Measurements from ENCODE around the gene CMYA5. TPM values are rescaled to one million over a fixed set of nuclear protein-coding genes. Genes with fewer than 3 reads are reported as not detected.

Gene CMYA5
- total and polyA plus RNA-seq, 9 of the 15 experiments (the other 6 are each of a cell fraction or from before 2014, with no cell fraction given) = 0.18 to 1.1 (median 0.32) TPM

GRCh38 chr5:79800979-79801827 is 111.6 kb downstream of the CMYA5 start (continued):
- TF ChIP-seq KAT7 (CRISPR knock-in tag; IDR thresholded peaks at IDR 0.05; ENCODE audit: borderline replicate concordance) = no peak
- TF ChIP-seq, protein P1, sequence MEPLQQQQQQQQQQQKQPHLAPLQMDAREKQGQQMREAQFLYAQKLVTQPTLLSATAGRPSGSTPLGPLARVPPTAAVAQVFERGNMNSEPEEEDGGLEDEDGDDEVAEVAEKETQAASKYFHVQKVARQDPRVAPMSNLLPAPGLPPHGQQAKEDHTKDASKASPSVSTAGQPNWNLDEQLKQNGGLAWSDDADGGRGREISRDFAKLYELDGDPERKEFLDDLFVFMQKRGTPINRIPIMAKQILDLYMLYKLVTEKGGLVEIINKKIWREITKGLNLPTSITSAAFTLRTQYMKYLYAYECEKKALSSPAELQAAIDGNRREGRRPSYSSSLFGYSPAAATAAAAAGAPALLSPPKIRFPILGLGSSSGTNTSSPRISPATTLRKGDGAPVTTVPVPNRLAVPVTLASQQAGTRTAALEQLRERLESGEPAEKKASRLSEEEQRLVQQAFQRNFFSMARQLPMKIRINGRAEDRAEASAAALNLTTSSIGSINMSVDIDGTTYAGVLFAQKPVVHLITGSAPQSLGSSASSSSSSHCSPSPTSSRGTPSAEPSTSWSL (CRISPR knock-in tag; IDR thresholded peaks at IDR 0.05; ENCODE audit: borderline replicate concordance) = no peak
- 0 out of 2 replicates have a peak, but pooled peaks have one; percentile 46 for TF ChIP-seq ZKSCAN8 (CRISPR knock-in tag; IDR thresholded peaks at IDR 0.05)
- TF ChIP-seq ATF6 (CRISPR knock-in tag; IDR thresholded peaks at IDR 0.05) = no peak
- no peak for TF ChIP-seq IRF9 (tag; IDR thresholded peaks at IDR 0.05)
- TF ChIP-seq ETS1 (conservative IDR thresholded peaks at IDR 0.05; ENCODE audit: control insufficient read depth, low read depth, low read length) = no peak
- no peak for TF ChIP-seq NFE2 (IDR thresholded peaks at IDR 0.05; ENCODE audit: low read depth)
- no peak for TF ChIP-seq POLR2AphosphoS5 (IDR thresholded peaks at IDR 0.05; ENCODE audit: control insufficient read depth, insufficient read depth, low read depth, low read length)
- TF ChIP-seq RUNX1 (IDR thresholded peaks at IDR 0.05; ENCODE audit: low read depth) = no peak
- no peak for TF ChIP-seq ZNF589 (CRISPR knock-in tag; IDR thresholded peaks at IDR 0.05; ENCODE audit: low read depth)
- TF ChIP-seq GMEB1 (CRISPR knock-in tag; IDR thresholded peaks at IDR 0.05) = no peak
- TF ChIP-seq, protein P2, sequence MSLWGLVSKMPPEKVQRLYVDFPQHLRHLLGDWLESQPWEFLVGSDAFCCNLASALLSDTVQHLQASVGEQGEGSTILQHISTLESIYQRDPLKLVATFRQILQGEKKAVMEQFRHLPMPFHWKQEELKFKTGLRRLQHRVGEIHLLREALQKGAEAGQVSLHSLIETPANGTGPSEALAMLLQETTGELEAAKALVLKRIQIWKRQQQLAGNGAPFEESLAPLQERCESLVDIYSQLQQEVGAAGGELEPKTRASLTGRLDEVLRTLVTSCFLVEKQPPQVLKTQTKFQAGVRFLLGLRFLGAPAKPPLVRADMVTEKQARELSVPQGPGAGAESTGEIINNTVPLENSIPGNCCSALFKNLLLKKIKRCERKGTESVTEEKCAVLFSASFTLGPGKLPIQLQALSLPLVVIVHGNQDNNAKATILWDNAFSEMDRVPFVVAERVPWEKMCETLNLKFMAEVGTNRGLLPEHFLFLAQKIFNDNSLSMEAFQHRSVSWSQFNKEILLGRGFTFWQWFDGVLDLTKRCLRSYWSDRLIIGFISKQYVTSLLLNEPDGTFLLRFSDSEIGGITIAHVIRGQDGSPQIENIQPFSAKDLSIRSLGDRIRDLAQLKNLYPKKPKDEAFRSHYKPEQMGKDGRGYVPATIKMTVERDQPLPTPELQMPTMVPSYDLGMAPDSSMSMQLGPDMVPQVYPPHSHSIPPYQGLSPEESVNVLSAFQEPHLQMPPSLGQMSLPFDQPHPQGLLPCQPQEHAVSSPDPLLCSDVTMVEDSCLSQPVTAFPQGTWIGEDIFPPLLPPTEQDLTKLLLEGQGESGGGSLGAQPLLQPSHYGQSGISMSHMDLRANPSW (CRISPR knock-in tag; IDR thresholded peaks at IDR 0.05) = no peak
- no peak for TF ChIP-seq ESRRA (IDR thresholded peaks at IDR 0.05; ENCODE audit: borderline replicate concordance, low read depth)

Data from K562 (cell line).